ENCODE results near the gene TMEM45A. TPM values are rescaled to one million over a fixed set of nuclear protein-coding genes. Genes with fewer than 3 reads are reported as not detected.

Gene TMEM45A
- polyA plus RNA-seq, 1 donor from 2014 or later, result 2.4 TPM

GRCh38 chr3:100448079-100448478, 44.3 kb upstream of the TMEM45A start:
- TF ChIP-seq EP300 (conservative IDR thresholded peaks at IDR 0.05; ENCODE audit: poor library complexity, severe bottlenecking), result no peak
- TF ChIP-seq EZH2 (IDR thresholded peaks at IDR 0.05; ENCODE audit: borderline replicate concordance, insufficient read depth, low read length, poor library complexity, severe bottlenecking), result no peak
- Histone ChIP-seq H3F3A (ENCODE audit: insufficient read depth, low read length, poor library complexity, severe bottlenecking) (no peaks in the 10 kb centered on the region), H3K9ac (ENCODE audit: low read length) (no peak overlapping the region), H3K9me2 (ENCODE audit: insufficient read depth, low read length) (no peaks in the 10 kb centered on the region), H3K9me3 (ENCODE audit: low read length) (peaks cover 4% of the 10 kb centered on the region), H3K4me3 (ENCODE audit: low read length) (no peak overlapping the region), H3K36me3 (ENCODE audit: insufficient read depth, low read length) (no peaks in the 10 kb centered on the region), H2AFZ (ENCODE audit: low read depth, low read length) (no peak overlapping the region), H3K79me2 (replicated peaks; ENCODE audit: insufficient read depth, low read length) (no peaks in the 10 kb centered on the region), H3K27ac (ENCODE audit: low read length) (no peak overlapping the region), H3K4me2 (ENCODE audit: low read length) (no peak overlapping the region), H3K27me3 (ENCODE audit: insufficient read depth, low read depth, low read length) (no peaks in the 10 kb centered on the region), H4K20me1 (ENCODE audit: insufficient read depth) (no peaks in the 10 kb centered on the region)

GRCh38 chr3:100449214-100449613, 43.2 kb upstream of the TMEM45A start:
- Histone ChIP-seq H3K27me3 (ENCODE audit: insufficient read depth, low read depth, low read length) (no peaks in the 10 kb centered on the region), H3K27ac (ENCODE audit: low read length) (no peak overlapping the region), H4K20me1 (ENCODE audit: insufficient read depth) (no peaks in the 10 kb centered on the region), H3K9me2 (ENCODE audit: insufficient read depth, low read length) (no peaks in the 10 kb centered on the region), H3K79me2 (replicated peaks; ENCODE audit: insufficient read depth, low read length) (no peaks in the 10 kb centered on the region), H3F3A (ENCODE audit: insufficient read depth, low read length, poor library complexity, severe bottlenecking) (no peaks in the 10 kb centered on the region), H3K9ac (ENCODE audit: low read length) (no peak overlapping the region), H2AFZ (ENCODE audit: low read depth, low read length) (no peak overlapping the region), H3K4me3 (ENCODE audit: low read length) (no peak overlapping the region), H3K9me3 (ENCODE audit: low read length) (peaks cover 3% of the 10 kb centered on the region), H3K36me3 (ENCODE audit: insufficient read depth, low read length) (no peaks in the 10 kb centered on the region), H3K4me2 (ENCODE audit: low read length) (no peak overlapping the region)
- TF ChIP-seq TAF1 (IDR thresholded peaks at IDR 0.05; ENCODE audit: low read depth), result no peak
- no peak for TF ChIP-seq EZH2 (IDR thresholded peaks at IDR 0.05; ENCODE audit: borderline replicate concordance, insufficient read depth, low read length, poor library complexity, severe bottlenecking)
- TF ChIP-seq, protein P1, sequence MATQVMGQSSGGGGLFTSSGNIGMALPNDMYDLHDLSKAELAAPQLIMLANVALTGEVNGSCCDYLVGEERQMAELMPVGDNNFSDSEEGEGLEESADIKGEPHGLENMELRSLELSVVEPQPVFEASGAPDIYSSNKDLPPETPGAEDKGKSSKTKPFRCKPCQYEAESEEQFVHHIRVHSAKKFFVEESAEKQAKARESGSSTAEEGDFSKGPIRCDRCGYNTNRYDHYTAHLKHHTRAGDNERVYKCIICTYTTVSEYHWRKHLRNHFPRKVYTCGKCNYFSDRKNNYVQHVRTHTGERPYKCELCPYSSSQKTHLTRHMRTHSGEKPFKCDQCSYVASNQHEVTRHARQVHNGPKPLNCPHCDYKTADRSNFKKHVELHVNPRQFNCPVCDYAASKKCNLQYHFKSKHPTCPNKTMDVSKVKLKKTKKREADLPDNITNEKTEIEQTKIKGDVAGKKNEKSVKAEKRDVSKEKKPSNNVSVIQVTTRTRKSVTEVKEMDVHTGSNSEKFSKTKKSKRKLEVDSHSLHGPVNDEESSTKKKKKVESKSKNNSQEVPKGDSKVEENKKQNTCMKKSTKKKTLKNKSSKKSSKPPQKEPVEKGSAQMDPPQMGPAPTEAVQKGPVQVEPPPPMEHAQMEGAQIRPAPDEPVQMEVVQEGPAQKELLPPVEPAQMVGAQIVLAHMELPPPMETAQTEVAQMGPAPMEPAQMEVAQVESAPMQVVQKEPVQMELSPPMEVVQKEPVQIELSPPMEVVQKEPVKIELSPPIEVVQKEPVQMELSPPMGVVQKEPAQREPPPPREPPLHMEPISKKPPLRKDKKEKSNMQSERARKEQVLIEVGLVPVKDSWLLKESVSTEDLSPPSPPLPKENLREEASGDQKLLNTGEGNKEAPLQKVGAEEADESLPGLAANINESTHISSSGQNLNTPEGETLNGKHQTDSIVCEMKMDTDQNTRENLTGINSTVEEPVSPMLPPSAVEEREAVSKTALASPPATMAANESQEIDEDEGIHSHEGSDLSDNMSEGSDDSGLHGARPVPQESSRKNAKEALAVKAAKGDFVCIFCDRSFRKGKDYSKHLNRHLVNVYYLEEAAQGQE (IDR thresholded peaks at IDR 0.05; ENCODE audit: borderline replicate concordance), result no peak
- TF ChIP-seq POLR2AphosphoS5 (IDR thresholded peaks at IDR 0.05), result no peak
- TF ChIP-seq EP300 (conservative IDR thresholded peaks at IDR 0.05; ENCODE audit: poor library complexity, severe bottlenecking), result no peak
- no peak for TF ChIP-seq CTCF (IDR thresholded peaks at IDR 0.05; ENCODE audit: poor library complexity, severe bottlenecking)
- no peak for TF ChIP-seq SMC3 (conservative IDR thresholded peaks at IDR 0.05; ENCODE audit: poor library complexity)
- TF ChIP-seq RAD21 (conservative IDR thresholded peaks at IDR 0.05), result no peak
- TF ChIP-seq MXI1 (conservative IDR thresholded peaks at IDR 0.05; ENCODE audit: poor library complexity, severe bottlenecking), result no peak

DNA sequence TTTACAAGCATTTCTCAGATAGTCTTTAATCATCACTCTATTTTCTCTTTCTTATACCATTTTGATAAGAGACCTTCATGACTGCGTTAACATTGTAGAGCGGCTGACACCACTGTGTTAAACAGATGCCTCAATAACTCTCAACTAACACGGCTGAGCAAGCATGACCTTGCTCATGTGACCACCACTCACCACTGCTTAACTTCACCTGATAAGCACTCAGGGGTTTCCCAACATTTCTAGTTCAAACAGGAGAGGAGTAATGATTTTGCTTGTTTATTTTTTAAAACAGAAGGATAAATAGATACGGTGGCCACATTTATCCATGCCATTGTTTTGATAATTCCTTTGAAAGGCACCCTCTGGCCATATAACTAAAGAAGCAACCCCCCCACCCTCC, 37.7 kb upstream of the TMEM45A start:
- Histone ChIP-seq H3K9me3 (ENCODE audit: low read length) (no peaks in the 10 kb centered on the region), H3K9me2 (ENCODE audit: insufficient read depth, low read length) (no peaks in the 10 kb centered on the region), H2AFZ (ENCODE audit: low read depth, low read length) (no peak overlapping the region), H3K4me3 (ENCODE audit: low read length) (no peak overlapping the region), H3F3A (ENCODE audit: insufficient read depth, low read length, poor library complexity, severe bottlenecking) (no peaks in the 10 kb centered on the region), H3K9ac (ENCODE audit: low read length) (no peak overlapping the region), H3K4me2 (ENCODE audit: low read length) (no peak overlapping the region), H3K27ac (ENCODE audit: low read length) (no peak overlapping the region), H4K20me1 (ENCODE audit: insufficient read depth) (no peaks in the 10 kb centered on the region), H3K27me3 (ENCODE audit: insufficient read depth, low read depth, low read length) (no peaks in the 10 kb centered on the region), H3K36me3 (ENCODE audit: insufficient read depth, low read length) (no peaks in the 10 kb centered on the region), H3K79me2 (replicated peaks; ENCODE audit: insufficient read depth, low read length) (no peaks in the 10 kb centered on the region)
- no peak for TF ChIP-seq SMC3 (conservative IDR thresholded peaks at IDR 0.05; ENCODE audit: poor library complexity)
- no peak for TF ChIP-seq MXI1 (conservative IDR thresholded peaks at IDR 0.05; ENCODE audit: poor library complexity, severe bottlenecking)
- TF ChIP-seq CTCF (IDR thresholded peaks at IDR 0.05; ENCODE audit: poor library complexity, severe bottlenecking), result no peak
- TF ChIP-seq EP300 (conservative IDR thresholded peaks at IDR 0.05; ENCODE audit: poor library complexity, severe bottlenecking), result no peak

Data from neural cell (in vitro differentiated cells).